IMR-90 (cell line): ENCODE measurements around the gene MTA3. TPM values are rescaled to one million over a fixed set of nuclear protein-coding genes. Genes with fewer than 3 reads are reported as not detected.

Experiments
- ATAC-seq: fragments of 200-7000 bp; cut with Tn5 transposase; 2 replicates; pipeline ENCODE4 v1.9.1; 2020; ENCODE audit warnings: low read depth, mild to moderate bottlenecking, moderate library complexity
- BruUV-seq: library from RNA; stranded (reverse); fragments of 400-500 nt; replicated peaks from 2 replicates; lab custom pipeline; 2021; lab: Mats Ljungman, UMichigan
- CTCF ChIA-PET: fragments of 300-600 bp; formaldehyde crosslinking; extraction: SDS; loops from one replicate; lab custom pipeline; 2021; ENCODE audit warnings: antibody characterized with exemption; lab: Yijun Ruan, JAX
- POLR2A ChIA-PET: fragments of 300-600 bp; sonication (Branson Sonifier 250); formaldehyde crosslinking; loops from one replicate; lab custom pipeline; 2022; ENCODE audit warnings: antibody characterized with exemption; ENCODE audit not compliant: unreplicated experiment; lab: Charles Lee
- DNase-seq: peaks from one replicate; pipeline ENCODE4 v3.0.0; 2013
- H2AFZ ChIP-seq: replicated peaks from 2 replicates; pipeline ENCODE3; 2013; ENCODE audit warnings: low read length, mild to moderate bottlenecking; ENCODE audit not compliant: poor library complexity
- H2AK5ac ChIP-seq: 2 replicates; pipeline ENCODE4 v1.6.1; 2013; ENCODE audit warnings: low read depth, low read length, inconsistent platforms
- H2AK9ac ChIP-seq: replicated peaks from 2 replicates; pipeline ENCODE3; 2013; ENCODE audit warnings: mild to moderate bottlenecking, low read depth, low read length, moderate library complexity; ENCODE audit not compliant: poor library complexity
- H2BK120ac ChIP-seq: 2 replicates; pipeline ENCODE4 v1.6.1; 2013; ENCODE audit warnings: low read depth, low read length, inconsistent platforms
- H2BK15ac ChIP-seq: 3 replicates; pipeline ENCODE4 v1.6.1; 2013; ENCODE audit warnings: low read depth, low read length, inconsistent platforms
- H2BK20ac ChIP-seq: 2 replicates; pipeline ENCODE4 v1.6.1; 2013; ENCODE audit warnings: low read depth, mild to moderate bottlenecking, inconsistent platforms, low read length, moderate library complexity
- H2BK5ac ChIP-seq: 2 replicates; pipeline ENCODE4 v1.6.1; 2013; ENCODE audit warnings: mild to moderate bottlenecking, low read depth, low read length, inconsistent platforms; ENCODE audit not compliant: poor library complexity, severe bottlenecking
- H3K14ac ChIP-seq: replicated peaks from 2 replicates; pipeline ENCODE4 v1.6.1; 2013; ENCODE audit warnings: low read depth, low read length, inconsistent platforms
- H3K18ac ChIP-seq: 2 replicates; pipeline ENCODE4 v1.6.1; 2013; ENCODE audit warnings: low read depth, low read length, control low read depth
- H3K23ac ChIP-seq: 2 replicates; pipeline ENCODE4 v1.6.1; 2013; ENCODE audit warnings: low read depth, low read length, inconsistent platforms
- H3K27ac ChIP-seq: 2 replicates; pipeline ENCODE4 v1.5.1; 2013; ENCODE audit warnings: mild to moderate bottlenecking, control low read depth, low read length; ENCODE audit not compliant: insufficient read depth
- H3K27me3 ChIP-seq: 2 replicates; pipeline ENCODE4 v1.6.1; 2013; ENCODE audit warnings: low read length; ENCODE audit not compliant: control insufficient read depth, insufficient read depth
- H3K36me3 ChIP-seq: 2 replicates; pipeline ENCODE4 v1.6.1; 2013; ENCODE audit warnings: low read length, mixed read lengths; ENCODE audit not compliant: control insufficient read depth, insufficient read depth
- H3K4ac ChIP-seq: 2 replicates; pipeline ENCODE4 v1.6.1; 2013; ENCODE audit warnings: low read depth, low read length, inconsistent platforms
- H3K4me1 ChIP-seq: 2 replicates; pipeline ENCODE4 v1.6.1; 2013; ENCODE audit warnings: low read length, mixed read lengths; ENCODE audit not compliant: control insufficient read depth, insufficient read depth
- H3K4me2 ChIP-seq: 2 replicates; pipeline ENCODE4 v1.6.1; 2013; ENCODE audit warnings: low read depth, mild to moderate bottlenecking, control low read depth, low read length, moderate library complexity
- H3K4me3 ChIP-seq: 2 replicates; pipeline ENCODE4 v1.5.1; 2013; ENCODE audit warnings: low read depth, mild to moderate bottlenecking, control low read depth, low read length, moderate library complexity; ENCODE audit not compliant: insufficient read depth
- H3K56ac ChIP-seq: 2 replicates; pipeline ENCODE4 v1.6.1; 2013; ENCODE audit warnings: low read length, inconsistent platforms; ENCODE audit not compliant: insufficient read depth; ENCODE audit errors: extremely low read depth
- H3K79me1 ChIP-seq, 2 experiments: 2 replicates each; pipeline ENCODE4 v1.6.1; 2013; ENCODE audit warnings: low read length in 2 of 2, inconsistent platforms in 1 of 2, low read depth in 1 of 2
- H3K9ac ChIP-seq: 2 replicates; pipeline ENCODE4 v1.6.1; 2013; ENCODE audit warnings: low read depth, low read length, control low read depth
- H3K9me1 ChIP-seq: 2 replicates; pipeline ENCODE4 v1.6.1; 2013; ENCODE audit warnings: low read length, inconsistent platforms; ENCODE audit not compliant: insufficient read depth
- H3K9me3 ChIP-seq: 2 replicates; pipeline ENCODE4 v1.6.1; 2013; ENCODE audit warnings: low read length; ENCODE audit not compliant: control insufficient read depth, insufficient read depth
- H4K20me1 ChIP-seq: 2 replicates; pipeline ENCODE4 v1.6.1; 2013; ENCODE audit warnings: low read length, inconsistent platforms; ENCODE audit not compliant: insufficient read depth
- H4K5ac ChIP-seq: 2 replicates; pipeline ENCODE4 v1.6.1; 2013; ENCODE audit warnings: mild to moderate bottlenecking, low read depth, low read length, control low read depth
- H4K8ac ChIP-seq, 2 experiments: 2 replicates each; pipeline ENCODE4 v1.6.1; 2013; ENCODE audit warnings: low read depth in 2 of 2, low read length in 2 of 2, control low read depth in 1 of 2, inconsistent platforms in 1 of 2
- H4K91ac ChIP-seq: 2 replicates; pipeline ENCODE4 v1.6.1; 2013; ENCODE audit warnings: low read depth, low read length, inconsistent platforms; ENCODE audit not compliant: insufficient read depth
- NFE2L2 ChIP-seq: fragments of 150-350 bp; IDR thresholded peaks from 2 replicates; pipeline ENCODE4 v1.6.1; 2016; ENCODE audit warnings: low read depth, mild to moderate bottlenecking, low read length
- RAD21 ChIP-seq: IDR thresholded peaks from 2 replicates; pipeline ENCODE4 v1.6.1; 2012; ENCODE audit warnings: low read length, improper control_type of control experiment
- RCOR1 ChIP-seq: IDR thresholded peaks from 2 replicates; pipeline ENCODE4 v1.6.1; 2012; ENCODE audit warnings: mild to moderate bottlenecking, low read length, improper control_type of control experiment; ENCODE audit not compliant: insufficient replicate concordance
- WGBS, 2 experiments: methylation state at CpG; one replicate each; pipeline versions ENCODE4 v1.1.5 to v1.1.7; 2013; ENCODE audit warnings: missing lambda C conversion rate in 2 of 2; ENCODE audit not compliant: insufficient read length in 1 of 2; ENCODE audit errors: extremely low coverage in 2 of 2; 5-methylcytosine and 5-hydroxymethylcytosine counted together
- dilution Hi-C: fragments of 300-500 bp; cut with HindIII; formaldehyde crosslinking; loops from one replicate; pipeline ENCODE4 v1.14.3; 2018; ENCODE audit warnings: low sequenced_read_pairs; ENCODE audit not compliant: unreplicated experiment
- in situ Hi-C: fragments of 300-500 bp; cut with MboI; formaldehyde crosslinking; loops from 3 replicates; pipeline ENCODE4 v1.14.3; 2019; ENCODE audit warnings: low sequenced_read_pairs, inconsistent platforms, mixed read lengths
- intact Hi-C: fragments of 100-400 bp; cut with micrococcal nuclease; formaldehyde crosslinking; loops from 2 replicates; pipeline ENCODE4 v1.10.0; 2022
- polyA plus RNA-seq, 3 experiments: library from polyadenylated mRNA; depleted of rRNA; stranded (reverse); fragments of >200 nt; gene quantifications; 2 replicates each; pipeline ENCODE4 v1.2.3, GENCODE V29; 2012; ENCODE audit warnings: low replicate concordance in 1 of 3
- total RNA-seq: library from RNA; depleted of rRNA; stranded (reverse); fragments of >200 nt; gene quantifications from 2 replicates; pipeline ENCODE4 v1.2.3, GENCODE V29; 2012
- TF ChIP-seq, protein P1 (sequence below): fragments of 150-350 bp; IDR thresholded peaks from 2 replicates; pipeline ENCODE4 v1.6.1; 2016; ENCODE audit warnings: low read depth, mild to moderate bottlenecking, low read length, moderate library complexity, borderline replicate concordance

MTA3 gene
- total and polyA plus RNA-seq, 2 of the 4 experiments (the other 2 are of a cell fraction): 31.9 to 34.3 TPM

DNA sequence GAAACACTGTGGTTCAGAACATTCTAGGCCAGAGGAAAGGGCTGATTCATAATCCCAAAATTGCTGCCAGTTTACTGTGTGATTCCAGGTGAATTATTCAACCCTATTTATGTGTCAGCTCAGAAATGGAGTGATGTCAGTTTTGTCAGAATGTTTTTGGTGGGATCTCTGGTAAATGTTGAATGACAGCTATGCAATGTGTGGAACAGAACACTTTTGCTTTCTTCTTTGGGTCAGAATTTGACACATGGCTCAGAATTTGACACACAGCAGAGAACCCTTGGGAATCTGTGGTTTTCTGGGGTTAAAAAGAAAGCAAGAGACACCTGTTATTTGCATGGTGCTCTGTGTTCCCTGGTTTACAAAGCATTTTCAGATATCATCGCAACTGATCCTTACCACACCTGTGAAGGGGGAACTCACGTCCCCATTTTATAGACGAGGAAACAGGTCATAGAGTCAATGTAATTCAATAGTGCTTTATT is 1.6 kb upstream of the MTA3 start:
- Histone ChIP-seq H3K4me2 (no peak overlapping the region; the same call in 1 of the 2 replicates), H4K20me1 (no peaks in the 10 kb centered on the region), H3K79me1 (peaks cover 0 to 20% of the 10 kb centered on the region in 2 experiments), H2BK15ac (no peak overlapping the region), H3K9ac (no peak overlapping the region), H2BK120ac (no peak overlapping the region), H2AK5ac (no peak overlapping the region), H3K9me3 (no peaks in the 10 kb centered on the region), H3K27me3 (peaks cover 9% of the 10 kb centered on the region), H2AK9ac (no peak overlapping the region), H4K8ac (no peak overlapping the region), H3K56ac (no peak overlapping the region), H3K23ac (no peak overlapping the region), H3K36me3 (peaks cover 1% of the 10 kb centered on the region; the same call in 1 of the 2 replicates), H3K14ac (no peak overlapping the region), H4K5ac (peak overlapping the region; percentile 23; the same call in 1 of the 2 replicates), H2AFZ (no peak overlapping the region), H3K4me3 (no peak overlapping the region), H4K91ac (no peak overlapping the region), H2BK20ac (no peak overlapping the region), H3K4me1 (peaks cover 11% of the 10 kb centered on the region), H2BK5ac (peak overlapping the region; percentile 4), H3K18ac (peak overlapping the region; percentile 55; the same call in 1 of the 2 replicates), H3K4ac (no peak overlapping the region), H3K27ac (no peak overlapping the region; the same call in 1 of the 2 replicates), H3K9me1 (peaks cover 5% of the 10 kb centered on the region; the same call in 1 of the 2 replicates)
- POLR2A ChIA-PET: interaction anchor here (0.6 kb wide), 2 partner anchors 11 to 219 kb away, joined by 3 read pairs; no protein-coding TSS in a partner anchor
- intact Hi-C loops: loop anchor here (5.0 kb wide), 1 partner anchor 70 kb away; no protein-coding TSS in a partner anchor
- ATAC-seq (no peak), DNase-seq (no peak)
- TF ChIP-seq RAD21: no peak
- TF ChIP-seq, protein P1, sequence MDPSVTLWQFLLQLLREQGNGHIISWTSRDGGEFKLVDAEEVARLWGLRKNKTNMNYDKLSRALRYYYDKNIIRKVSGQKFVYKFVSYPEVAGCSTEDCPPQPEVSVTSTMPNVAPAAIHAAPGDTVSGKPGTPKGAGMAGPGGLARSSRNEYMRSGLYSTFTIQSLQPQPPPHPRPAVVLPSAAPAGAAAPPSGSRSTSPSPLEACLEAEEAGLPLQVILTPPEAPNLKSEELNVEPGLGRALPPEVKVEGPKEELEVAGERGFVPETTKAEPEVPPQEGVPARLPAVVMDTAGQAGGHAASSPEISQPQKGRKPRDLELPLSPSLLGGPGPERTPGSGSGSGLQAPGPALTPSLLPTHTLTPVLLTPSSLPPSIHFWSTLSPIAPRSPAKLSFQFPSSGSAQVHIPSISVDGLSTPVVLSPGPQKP: no peak
- no peak for TF ChIP-seq NFE2L2
- no peak for TF ChIP-seq RCOR1
- CTCF ChIA-PET: interaction anchor here (0.6 kb wide), 2 partner anchors 73 to 128 kb away, joined by 3 to 4 read pairs; partner anchors contain the start of gene KCNG3
- dilution Hi-C loops: no loop called here
- no CpG with 5 or more reads among the region's 3 CpGs for WGBS, 2 experiments
- in situ Hi-C loops: no loop called here
- BruUV-seq: no TSS peak
